Brain microvascular endothelial cell (primary cell): ENCODE data around the gene CNPY3.

ENCODE experiments used
- DNase-seq: peaks from one replicate; pipeline ENCODE4 v3.0.0-alpha.2; 2020
- H3K27ac ChIP-seq: fragments of 250-450 bp; sonication (Bioruptor Pico); 2 replicates; pipeline ENCODE4 v1.5.1; 2020; ENCODE audit warnings: mild to moderate bottlenecking, moderate library complexity
- H3K27me3 ChIP-seq: fragments of 250-450 bp; sonication (Bioruptor Pico); replicated peaks from 2 replicates; pipeline ENCODE4 v1.5.1; 2020; ENCODE audit warnings: mild to moderate bottlenecking
- H3K36me3 ChIP-seq: fragments of 250-450 bp; sonication (Bioruptor Pico); replicated peaks from 2 replicates; pipeline ENCODE4 v1.5.1; 2020; ENCODE audit warnings: mild to moderate bottlenecking
- H3K4me3 ChIP-seq: 2 replicates; pipeline ENCODE4 v1.5.1; 2011; ENCODE audit warnings: low read depth, mild to moderate bottlenecking, control low read depth, low read length, moderate library complexity
- in situ Hi-C: cut with HindIII; loops from 2 replicates; pipeline ENCODE4 v1.10.0; 2017; ENCODE audit warnings: low sequenced_read_pairs, low pct_ligation_motif_present
- TF ChIP-seq, protein P1 (sequence below): IDR thresholded peaks from 2 replicates; pipeline ENCODE4 v1.5.1; 2011; ENCODE audit warnings: low read depth, mild to moderate bottlenecking, moderate library complexity, low read length, control low read depth, inconsistent platforms; ENCODE audit errors: missing control alignments

The CNPY3 gene

DNA sequence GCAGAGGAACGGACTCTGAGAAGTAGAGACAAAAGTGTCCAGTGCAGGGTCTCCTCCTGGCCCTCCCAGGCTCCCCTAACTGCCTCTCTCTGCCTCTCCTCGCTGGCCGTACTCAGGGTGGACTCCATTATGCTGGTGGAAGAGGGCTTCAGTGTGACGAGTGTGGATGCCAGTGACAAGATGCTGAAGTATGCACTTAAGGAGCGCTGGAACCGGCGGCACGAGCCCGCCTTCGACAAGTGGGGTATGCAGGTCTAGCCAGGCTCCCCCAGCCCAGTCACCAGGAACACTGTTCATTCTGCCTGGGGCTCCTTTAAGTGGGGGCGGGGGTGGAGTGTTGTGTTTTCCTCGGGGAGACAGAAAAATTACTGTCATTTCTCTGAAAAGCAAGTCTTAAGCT lies 32.8 kb downstream of the CNPY3 start:
- Histone ChIP-seq H3K4me3 (no peak overlapping the region), H3K27me3 (no peaks in the 10 kb centered on the region), H3K27ac (no peak overlapping the region), H3K36me3 (peaks cover 2% of the 10 kb centered on the region)
- TF ChIP-seq, protein P1, sequence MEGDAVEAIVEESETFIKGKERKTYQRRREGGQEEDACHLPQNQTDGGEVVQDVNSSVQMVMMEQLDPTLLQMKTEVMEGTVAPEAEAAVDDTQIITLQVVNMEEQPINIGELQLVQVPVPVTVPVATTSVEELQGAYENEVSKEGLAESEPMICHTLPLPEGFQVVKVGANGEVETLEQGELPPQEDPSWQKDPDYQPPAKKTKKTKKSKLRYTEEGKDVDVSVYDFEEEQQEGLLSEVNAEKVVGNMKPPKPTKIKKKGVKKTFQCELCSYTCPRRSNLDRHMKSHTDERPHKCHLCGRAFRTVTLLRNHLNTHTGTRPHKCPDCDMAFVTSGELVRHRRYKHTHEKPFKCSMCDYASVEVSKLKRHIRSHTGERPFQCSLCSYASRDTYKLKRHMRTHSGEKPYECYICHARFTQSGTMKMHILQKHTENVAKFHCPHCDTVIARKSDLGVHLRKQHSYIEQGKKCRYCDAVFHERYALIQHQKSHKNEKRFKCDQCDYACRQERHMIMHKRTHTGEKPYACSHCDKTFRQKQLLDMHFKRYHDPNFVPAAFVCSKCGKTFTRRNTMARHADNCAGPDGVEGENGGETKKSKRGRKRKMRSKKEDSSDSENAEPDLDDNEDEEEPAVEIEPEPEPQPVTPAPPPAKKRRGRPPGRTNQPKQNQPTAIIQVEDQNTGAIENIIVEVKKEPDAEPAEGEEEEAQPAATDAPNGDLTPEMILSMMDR = no peak
- DNase-seq = no peak
- in situ Hi-C loops = no loop called here

DNA sequence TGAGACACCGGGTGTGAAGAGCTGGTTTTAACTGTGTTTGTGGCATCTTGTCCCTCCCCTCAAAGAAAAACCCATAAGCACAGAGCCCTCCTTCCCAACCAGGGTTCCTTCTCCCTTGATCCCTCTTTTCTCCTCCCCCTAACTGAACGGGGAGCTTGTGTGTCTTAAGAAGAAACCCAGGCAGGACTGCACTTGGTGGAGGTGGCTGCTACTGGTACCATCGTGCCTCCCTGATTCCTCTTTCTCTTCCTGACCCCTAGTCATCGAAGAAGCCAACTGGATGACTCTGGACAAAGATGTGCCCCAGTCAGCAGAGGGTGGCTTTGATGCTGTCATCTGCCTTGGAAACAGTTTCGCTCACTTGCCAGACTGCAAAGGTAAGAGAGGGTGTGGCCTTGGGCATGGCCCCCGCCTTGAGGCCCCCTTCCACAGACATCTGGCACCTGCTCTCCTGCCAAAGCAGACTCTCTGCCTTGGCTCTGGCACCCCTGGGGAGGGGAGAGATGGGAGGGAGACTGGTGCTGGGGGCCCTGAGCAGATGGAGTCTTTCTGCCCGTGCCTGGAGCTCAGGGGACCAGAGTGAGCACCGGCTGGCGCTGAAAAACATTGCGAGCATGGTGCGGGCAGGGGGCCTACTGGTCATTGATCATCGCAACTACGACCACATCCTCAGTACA lies 33.4 kb downstream of the CNPY3 start:
- no peak for DNase-seq
- H3K36me3 ChIP-seq = peaks cover 2% of the 10 kb centered on the region
- in situ Hi-C loops = no loop called here
- H3K27ac ChIP-seq = no peak overlapping the region
- TF ChIP-seq, protein P1 = no peak
- no peak overlapping the region for H3K4me3 ChIP-seq
- H3K27me3 ChIP-seq = no peaks in the 10 kb centered on the region

DNA sequence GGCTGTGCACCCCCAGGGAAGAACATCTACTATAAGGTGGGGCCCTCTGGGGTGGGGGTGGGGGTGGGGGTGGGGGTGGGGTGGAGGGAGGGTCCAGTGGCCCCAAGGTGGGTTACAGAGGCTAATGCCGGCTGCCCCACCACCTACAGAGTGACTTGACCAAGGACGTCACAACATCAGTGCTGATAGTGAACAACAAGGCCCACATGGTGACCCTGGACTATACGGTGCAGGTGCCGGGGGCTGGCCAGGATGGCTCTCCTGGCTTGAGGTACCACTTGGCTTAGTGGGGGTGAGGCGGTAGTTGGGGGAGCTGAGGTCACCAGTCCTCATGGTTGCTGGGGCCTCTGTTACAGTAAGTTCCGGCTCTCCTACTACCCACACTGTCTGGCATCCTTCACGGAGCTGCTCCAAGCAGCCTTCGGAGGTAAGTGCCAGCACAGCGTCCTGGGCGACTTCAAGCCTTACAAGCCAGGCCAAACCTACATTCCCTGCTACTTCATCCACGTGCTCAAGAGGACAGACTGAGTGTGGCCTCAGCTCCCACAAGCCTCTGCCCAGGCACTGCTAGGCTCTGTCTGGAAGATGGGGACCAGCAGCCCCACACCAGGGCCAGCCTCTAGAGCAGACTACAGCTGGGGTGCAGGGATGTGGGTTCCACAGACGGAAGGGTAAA lies 34.0 kb downstream of the CNPY3 start:
- DNase-seq = no peak
- in situ Hi-C loops = no loop called here
- H3K27me3 ChIP-seq = no peaks in the 10 kb centered on the region
- no peak overlapping the region for H3K4me3 ChIP-seq
- H3K36me3 ChIP-seq = peaks cover 2% of the 10 kb centered on the region
- H3K27ac ChIP-seq = no peak overlapping the region
- TF ChIP-seq, protein P1 = no peak

DNA sequence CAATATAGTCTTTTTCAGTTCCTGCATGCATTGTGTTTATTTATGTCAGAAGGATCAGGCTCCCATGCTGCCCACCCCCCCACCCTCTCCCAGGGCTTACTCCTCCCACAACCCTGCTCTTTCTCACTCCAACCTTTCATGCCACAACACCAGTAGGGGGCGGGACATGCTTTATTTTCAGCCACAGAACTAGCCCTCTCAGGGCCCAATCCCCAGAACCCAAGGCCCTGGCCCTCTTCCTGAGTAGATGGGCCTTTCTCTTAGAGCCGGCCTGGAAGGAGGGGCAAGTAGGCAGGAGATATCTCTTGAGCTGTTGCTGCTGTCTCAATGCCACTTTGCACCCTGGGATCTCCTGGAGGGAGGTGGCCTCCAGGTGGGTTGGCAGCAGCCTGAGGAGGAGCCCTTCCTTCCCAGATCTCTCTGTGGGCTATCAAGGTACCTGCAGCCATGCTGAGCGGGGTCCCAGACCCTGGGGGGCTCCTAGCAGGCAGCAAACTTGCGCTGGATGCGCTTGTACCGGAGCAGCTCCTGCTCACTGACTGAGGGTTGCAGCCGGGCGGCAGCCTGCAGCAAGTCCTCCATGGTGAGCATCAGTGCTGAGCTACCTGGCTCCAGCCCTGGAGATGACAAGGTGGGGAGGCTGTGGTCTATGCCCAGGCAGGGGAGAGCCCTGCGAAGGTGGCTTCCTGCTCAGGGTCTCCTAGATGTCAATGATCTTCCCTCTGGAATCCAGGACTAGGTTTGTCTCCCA lies 34.8 kb downstream of the CNPY3 start:
- Histone ChIP-seq H3K36me3 (peaks cover 2% of the 10 kb centered on the region), H3K4me3 (no peak overlapping the region), H3K27ac (no peak overlapping the region), H3K27me3 (no peaks in the 10 kb centered on the region)
- TF ChIP-seq, protein P1 = peak; percentile 61
- in situ Hi-C loops = no loop called here
- peak; percentile 40 for DNase-seq

DNA sequence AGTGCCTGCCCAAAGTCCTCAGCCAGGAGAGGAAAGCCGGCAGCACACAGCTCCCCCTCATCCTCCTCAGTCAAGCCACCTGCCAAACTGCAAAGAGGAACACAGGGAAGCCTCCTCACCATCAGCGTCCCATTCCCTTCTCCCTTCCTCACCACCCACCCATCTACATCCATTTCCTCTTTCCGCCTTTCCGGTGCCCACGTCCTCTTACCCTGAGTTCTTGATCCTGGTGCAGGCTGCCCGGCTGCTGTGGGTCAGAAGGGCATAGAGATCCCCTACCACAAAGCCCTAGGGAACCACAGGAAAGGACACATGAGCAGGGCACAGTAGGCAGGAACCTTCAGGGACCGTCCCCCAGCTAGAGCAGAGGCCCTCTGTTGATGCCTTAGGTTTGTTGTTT lies 37.3 kb downstream of the CNPY3 start:
- Histone ChIP-seq H3K27me3 (no peaks in the 10 kb centered on the region), H3K36me3 (peaks cover 2% of the 10 kb centered on the region), H3K4me3 (no peak overlapping the region), H3K27ac (no peak overlapping the region)
- TF ChIP-seq, protein P1 = no peak
- in situ Hi-C loops = no loop called here
- no peak for DNase-seq
